DND-41 (cell line): ENCODE measurements around the gene EPHA8.

Experiments used
- EZH2 ChIP-seq: IDR thresholded peaks from 3 replicates; pipeline ENCODE4 v1.6.1; 2012; ENCODE audit warnings: borderline replicate concordance, low read depth, mild to moderate bottlenecking, moderate library complexity, low read length, inconsistent platforms; ENCODE audit not compliant: severe bottlenecking
- TF ChIP-seq, protein P1 (sequence below): IDR thresholded peaks from 2 replicates; pipeline ENCODE4 v1.5.1; 2012; ENCODE audit warnings: borderline replicate concordance, low read length, moderate library complexity, mild to moderate bottlenecking; ENCODE audit not compliant: poor library complexity, severe bottlenecking; ENCODE audit errors: extremely low read depth

- TF ChIP-seq, protein P1, sequence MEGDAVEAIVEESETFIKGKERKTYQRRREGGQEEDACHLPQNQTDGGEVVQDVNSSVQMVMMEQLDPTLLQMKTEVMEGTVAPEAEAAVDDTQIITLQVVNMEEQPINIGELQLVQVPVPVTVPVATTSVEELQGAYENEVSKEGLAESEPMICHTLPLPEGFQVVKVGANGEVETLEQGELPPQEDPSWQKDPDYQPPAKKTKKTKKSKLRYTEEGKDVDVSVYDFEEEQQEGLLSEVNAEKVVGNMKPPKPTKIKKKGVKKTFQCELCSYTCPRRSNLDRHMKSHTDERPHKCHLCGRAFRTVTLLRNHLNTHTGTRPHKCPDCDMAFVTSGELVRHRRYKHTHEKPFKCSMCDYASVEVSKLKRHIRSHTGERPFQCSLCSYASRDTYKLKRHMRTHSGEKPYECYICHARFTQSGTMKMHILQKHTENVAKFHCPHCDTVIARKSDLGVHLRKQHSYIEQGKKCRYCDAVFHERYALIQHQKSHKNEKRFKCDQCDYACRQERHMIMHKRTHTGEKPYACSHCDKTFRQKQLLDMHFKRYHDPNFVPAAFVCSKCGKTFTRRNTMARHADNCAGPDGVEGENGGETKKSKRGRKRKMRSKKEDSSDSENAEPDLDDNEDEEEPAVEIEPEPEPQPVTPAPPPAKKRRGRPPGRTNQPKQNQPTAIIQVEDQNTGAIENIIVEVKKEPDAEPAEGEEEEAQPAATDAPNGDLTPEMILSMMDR = no peak
- no peak for TF ChIP-seq EZH2
These were observed 28.8 kb downstream of the EPHA8 start for GRCh38 chr1:22592051-22592450.
